SK-N-SH treated with all-trans-retinoic acid at 6 μM for 48 hours (cell line): ENCODE measurements around the gene TPP2.

Source experiments
- ARNTL ChIP-seq: fragments of 450-650 bp; formaldehyde crosslinking; IDR thresholded peaks from 2 replicates; pipeline ENCODE4 v1.5.0; 2020; ENCODE audit warnings: low read depth, mild to moderate bottlenecking, moderate library complexity, borderline replicate concordance
- BACH2 ChIP-seq: fragments of 250-450 bp; sonication (Bioruptor Pico); IDR thresholded peaks from 2 replicates; pipeline ENCODE4 v1.9.0; 2021; ENCODE audit warnings: mild to moderate bottlenecking, borderline replicate concordance
- CREB5 ChIP-seq: fragments of 250-450 bp; sonication (Bioruptor Pico); IDR thresholded peaks from 2 replicates; pipeline ENCODE4 v1.5.1; 2020; ENCODE audit warnings: low read depth, mild to moderate bottlenecking, moderate library complexity
- CSRNP3 ChIP-seq: fragments of 250-450 bp; sonication (Bioruptor Pico); IDR thresholded peaks from 2 replicates; pipeline ENCODE4 v1.5.1; 2021; ENCODE audit warnings: mild to moderate bottlenecking, moderate library complexity
- OSR1 ChIP-seq: fragments of 250-450 bp; sonication (Bioruptor Pico); IDR thresholded peaks from 2 replicates; pipeline ENCODE4 v1.8.0; 2022; ENCODE audit warnings: moderate library complexity, mild to moderate bottlenecking, inconsistent platforms
- PATZ1 ChIP-seq: fragments of 250-450 bp; sonication (Bioruptor Pico); IDR thresholded peaks from 2 replicates; pipeline ENCODE4 v1.8.0; 2020; ENCODE audit warnings: mild to moderate bottlenecking, moderate library complexity, borderline replicate concordance
- RARB ChIP-seq: fragments of 250-450 bp; sonication (Bioruptor Pico); IDR thresholded peaks from 2 replicates; pipeline ENCODE4 v1.8.0; 2021; ENCODE audit warnings: mild to moderate bottlenecking, moderate library complexity
- TOX ChIP-seq: fragments of 250-450 bp; sonication (Bioruptor Pico); IDR thresholded peaks from 2 replicates; pipeline ENCODE4 v1.8.0; 2021; ENCODE audit warnings: mild to moderate bottlenecking, moderate library complexity, borderline replicate concordance
- TSHZ2 ChIP-seq: fragments of 250-450 bp; sonication (Bioruptor Pico); IDR thresholded peaks from 2 replicates; pipeline ENCODE4 v1.5.0; 2020; ENCODE audit warnings: mild to moderate bottlenecking, moderate library complexity

GRCh38 chr13:102708211-102708610 is 111.4 kb downstream of the TPP2 start:
- TF ChIP-seq TSHZ2 (CRISPR knock-in tag) (no peak), TOX (no peak), OSR1 (CRISPR knock-in tag) (no peak), ARNTL (no peak), PATZ1 (no peak), RARB (CRISPR knock-in tag) (no peak), CSRNP3 (CRISPR knock-in tag) (no peak), BACH2 (CRISPR knock-in tag) (no peak), CREB5 (no peak)
